GM19025 (cell line): ENCODE data around the gene CASP9.
A peak's percentile ranks its signal among the peaks of the same experiment; 100 is the strongest.
"Not testable (repeated sequence)": the region's sequence is repeated elsewhere in the genome, so short reads cannot be mapped to it uniquely, and the experiment has no call there.

Experiments
- ATAC-seq: cut with Tn5 transposase; IDR thresholded peaks from one replicate; pipeline ENCODE4 v1.9.1; 2021; ENCODE audit warnings: mild to moderate bottlenecking, low read depth, moderate library complexity; ENCODE audit not compliant: unreplicated experiment

Gene CASP9

DNA sequence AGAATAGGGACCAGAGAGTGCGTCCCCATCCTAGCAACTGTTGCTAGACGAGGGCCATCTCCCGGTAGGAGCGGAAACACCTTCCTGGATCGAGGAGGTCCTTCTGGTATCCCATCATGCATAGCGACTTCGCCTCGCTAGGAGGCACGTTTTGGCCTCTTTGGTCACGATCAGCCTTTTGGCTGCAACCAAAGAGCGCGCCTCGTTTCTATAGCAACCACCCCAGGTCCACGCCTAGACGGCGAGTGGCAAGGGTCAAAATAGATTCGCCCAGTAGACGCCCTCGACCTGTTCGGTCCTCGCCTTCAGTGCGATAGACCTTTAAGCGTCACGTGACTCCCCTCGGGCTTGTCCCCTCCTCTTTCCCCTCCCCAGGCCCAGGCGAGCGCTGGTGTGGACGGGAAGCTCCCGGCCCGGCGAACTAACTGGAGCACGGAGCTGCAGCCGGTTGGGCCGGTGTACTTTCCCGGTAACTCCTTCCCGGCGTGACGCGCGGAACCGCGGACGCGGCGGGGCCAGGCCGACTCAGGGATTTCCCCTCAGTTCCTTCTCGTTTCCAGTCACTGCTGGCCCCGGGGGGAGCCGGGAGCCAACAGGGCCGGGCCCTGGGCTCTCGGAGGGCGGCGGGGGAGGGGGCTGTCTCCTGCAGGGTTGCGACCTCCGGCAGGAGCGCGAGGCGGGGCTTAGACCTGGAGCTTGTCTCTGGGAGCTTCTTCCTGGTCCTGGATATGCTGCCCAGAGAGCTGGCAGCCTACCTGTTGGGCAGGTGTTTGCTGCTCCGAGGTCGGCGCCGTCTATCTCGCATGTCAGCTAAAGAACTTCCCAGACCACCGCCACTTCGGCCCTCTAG lies 2.7 kb upstream of the CASP9 start, which contains the start of gene DNAJC16:
Gene DNAJC16, plus strand, starts transcription at position 359 of the 850 bp plus-strand sequence. CDS start 2,258 bp downstream, outside the sequence.
- peak; percentile 49 for ATAC-seq

- ATAC-seq = no peak
Observed at GRCh38 chr1:15526021-15526489, 2.0 kb upstream of the CASP9 start.

- ATAC-seq = peak; percentile 27
Observed at GRCh38 chr1:15525050-15526020, 1.3 kb upstream of the CASP9 start.

DNA sequence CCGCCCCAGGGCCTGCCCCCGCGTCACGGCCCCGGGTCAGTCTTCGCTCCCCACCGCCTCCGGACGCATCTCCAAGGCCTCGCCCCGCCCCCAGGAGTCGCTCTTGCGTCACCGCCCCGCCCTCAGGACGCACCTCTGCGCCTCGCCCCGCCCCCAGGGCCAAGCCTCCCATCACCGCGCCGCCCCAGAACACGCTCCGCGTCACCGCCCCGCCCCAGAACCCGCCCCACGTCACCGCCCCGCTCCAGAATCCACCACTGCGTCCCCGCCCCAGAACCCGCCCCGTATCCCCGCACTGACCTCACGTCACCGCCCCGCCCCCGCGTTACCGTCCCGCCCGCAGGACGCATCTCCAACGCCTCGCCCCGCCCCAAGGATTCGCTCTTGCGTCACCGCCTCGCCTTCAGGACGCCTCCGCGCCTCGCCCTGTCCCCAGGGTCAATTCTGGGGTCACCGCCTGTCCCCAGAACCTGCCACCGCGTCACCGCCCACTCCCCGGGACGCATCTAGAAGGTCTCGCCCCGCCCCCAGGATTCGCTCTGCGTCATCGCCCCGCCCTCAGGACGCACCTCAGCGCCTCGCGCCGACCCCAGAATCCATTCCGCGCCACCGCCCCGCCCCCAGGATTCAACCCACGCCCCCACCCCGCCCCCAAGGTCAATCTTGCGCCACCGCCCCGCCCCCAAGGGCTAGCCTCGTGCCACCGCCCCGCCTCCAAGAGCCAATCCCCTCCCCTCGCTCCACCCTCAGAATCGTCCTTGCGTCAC lies 451 bp upstream of the CASP9 start:
- peak; percentile 41 for ATAC-seq

DNA sequence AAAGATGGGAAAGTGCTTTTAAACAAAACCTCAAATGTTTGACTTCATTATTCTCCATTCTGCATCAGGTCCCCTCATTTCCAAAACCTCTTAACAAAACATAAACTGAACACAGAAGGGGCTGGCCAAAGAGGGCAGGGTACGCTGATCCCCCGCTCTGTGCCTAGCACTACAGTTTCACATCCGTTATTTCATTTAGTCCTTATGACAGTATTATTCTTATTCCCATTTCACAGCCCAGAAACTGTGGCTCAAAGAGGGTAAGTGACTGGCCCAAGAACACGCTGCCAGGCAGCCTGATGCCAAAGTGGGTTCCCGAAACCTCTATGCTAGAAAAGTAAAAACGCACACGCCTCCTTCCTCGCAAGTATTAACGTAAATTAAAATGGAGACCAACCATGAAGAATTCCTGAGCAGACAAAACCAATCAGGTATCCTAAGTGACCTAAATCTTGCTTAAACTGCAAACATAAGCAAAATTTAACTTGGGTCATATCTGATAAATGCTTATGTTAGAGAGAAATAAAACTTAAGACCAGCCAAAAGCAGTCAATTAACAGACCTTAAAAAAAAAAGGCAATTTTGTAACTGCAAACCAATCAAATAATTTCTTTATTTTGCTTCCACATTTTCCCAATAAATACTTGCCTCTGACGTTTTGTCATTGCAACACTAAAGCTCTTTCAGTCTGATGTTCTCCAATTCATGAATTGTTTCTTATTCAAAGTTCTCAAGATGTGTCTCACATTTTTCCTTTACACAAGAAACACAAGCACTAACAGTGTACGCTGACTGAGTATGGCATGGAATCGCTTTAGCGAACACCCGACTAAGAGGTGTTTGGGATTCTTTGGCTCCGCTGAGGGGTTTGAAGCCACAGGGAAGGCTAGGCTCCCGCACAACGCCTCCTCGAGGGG lies 653 bp downstream of the CASP9 start:
- ATAC-seq = no peak

GRCh38 chr1:15522551-15522950 lies 1.5 kb downstream of the CASP9 start:
- ATAC-seq = no peak

GRCh38 chr1:15521206-15521906 lies 2.7 kb downstream of the CASP9 start:
- ATAC-seq = not testable (repeated sequence)

GRCh38 chr1:15519625-15520024 lies 4.4 kb downstream of the CASP9 start:
- no peak for ATAC-seq

GRCh38 chr1:15515022-15515663 lies 8.9 kb downstream of the CASP9 start:
- ATAC-seq = no peak

DNA sequence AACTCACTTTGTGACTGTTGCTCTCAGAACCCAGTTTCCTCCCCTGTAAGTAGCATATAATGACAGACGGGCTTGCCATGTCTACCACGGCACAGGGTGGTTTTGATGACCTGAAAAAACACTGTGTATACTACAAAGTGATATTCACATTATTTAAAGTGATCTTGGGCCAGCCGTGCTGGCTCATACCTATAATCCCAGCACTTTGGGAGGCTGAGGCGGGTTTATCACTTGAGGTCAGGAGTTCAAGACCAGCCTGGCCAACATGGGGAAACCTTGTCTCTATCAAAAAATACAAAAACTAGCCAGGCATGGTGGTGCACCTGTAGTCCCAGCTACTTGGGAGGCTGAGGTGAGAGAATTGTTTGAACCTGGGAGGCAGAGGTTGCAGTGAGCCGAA lies 9.5 kb downstream of the CASP9 start:
- ATAC-seq = not testable (repeated sequence)

DNA sequence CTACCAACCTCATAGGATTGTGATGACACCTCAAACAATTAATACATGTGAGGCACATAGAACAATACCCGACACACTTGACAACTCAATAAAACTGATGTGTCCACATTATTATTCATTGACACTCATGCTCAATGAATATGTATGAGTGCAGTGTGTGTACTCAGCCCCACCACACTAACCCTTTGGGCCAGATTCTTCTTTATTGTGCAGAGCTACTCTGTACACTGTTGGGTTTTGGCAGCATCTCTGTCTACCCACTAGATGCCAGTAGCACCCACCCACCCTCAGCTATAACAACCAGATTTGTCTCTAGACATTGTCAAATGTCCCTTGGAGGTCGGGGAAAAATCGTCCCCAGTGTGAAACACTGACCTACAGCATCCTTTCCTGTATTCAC lies 10.1 kb downstream of the CASP9 start:
- ATAC-seq = no peak

DNA sequence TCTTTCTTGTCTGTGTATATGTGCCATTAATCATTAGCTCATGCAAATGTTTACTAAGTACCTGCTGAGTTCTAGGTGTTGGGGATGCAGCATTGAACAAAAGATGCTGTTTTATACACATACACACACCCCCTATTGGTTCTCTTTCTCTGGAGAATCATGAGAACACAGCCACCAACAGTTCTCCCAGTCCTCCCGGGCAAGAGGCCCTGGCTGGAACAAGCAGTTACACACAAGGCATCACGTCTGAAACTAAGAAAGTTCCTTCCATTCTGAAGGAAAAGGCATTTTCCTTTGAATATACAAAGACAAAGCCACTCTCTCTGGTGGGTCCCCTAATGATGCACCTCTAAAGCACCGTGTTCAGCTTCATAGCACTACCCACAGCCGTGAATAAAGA lies 10.8 kb downstream of the CASP9 start:
- no peak for ATAC-seq

DNA sequence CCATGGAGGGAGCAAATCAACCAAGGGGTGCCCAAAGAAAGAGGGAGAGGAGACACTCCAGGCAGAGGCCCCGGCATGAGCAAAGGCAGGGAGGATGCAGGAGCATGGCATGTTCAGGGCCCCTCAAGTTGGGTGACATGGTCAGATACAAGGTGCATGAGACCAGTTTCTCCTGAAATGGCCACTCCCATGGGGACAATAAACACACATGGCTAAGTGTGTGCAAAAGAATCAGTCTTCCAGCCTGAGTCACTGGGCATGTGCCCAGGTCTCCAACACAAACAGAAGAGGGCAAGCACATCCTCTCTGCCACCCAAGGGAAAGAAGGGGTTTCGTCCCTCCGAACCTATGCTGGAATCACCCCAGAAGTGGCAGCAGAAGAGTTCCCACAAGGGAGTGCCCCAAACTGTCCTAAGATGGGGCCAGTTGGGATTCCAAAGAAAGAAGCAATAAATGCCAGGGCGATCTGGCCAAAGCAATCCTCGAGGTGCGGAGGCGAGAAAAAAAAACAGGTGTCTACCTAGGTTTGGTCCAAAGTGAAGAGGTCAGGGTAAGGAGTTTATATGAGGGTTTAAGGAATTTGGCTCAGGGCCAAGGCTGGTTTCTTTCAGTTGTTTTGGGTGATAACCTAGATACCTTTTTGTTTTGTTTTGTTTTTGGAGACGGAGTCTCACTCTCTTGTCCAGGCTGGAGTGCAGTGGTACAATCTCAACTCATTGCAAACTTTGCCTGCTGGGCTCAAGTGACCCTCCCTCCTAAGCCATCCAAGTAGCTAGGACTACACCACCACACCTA lies 13.2 kb downstream of the CASP9 start:
- no peak for ATAC-seq

- no peak for ATAC-seq
Observed at GRCh38 chr1:15509586-15509985, 14.4 kb downstream of the CASP9 start.

GRCh38 chr1:15508700-15509487 lies 15.1 kb downstream of the CASP9 start:
- no peak for ATAC-seq

- no peak for ATAC-seq
Observed at GRCh38 chr1:15507278-15507677, 16.7 kb downstream of the CASP9 start.

DNA sequence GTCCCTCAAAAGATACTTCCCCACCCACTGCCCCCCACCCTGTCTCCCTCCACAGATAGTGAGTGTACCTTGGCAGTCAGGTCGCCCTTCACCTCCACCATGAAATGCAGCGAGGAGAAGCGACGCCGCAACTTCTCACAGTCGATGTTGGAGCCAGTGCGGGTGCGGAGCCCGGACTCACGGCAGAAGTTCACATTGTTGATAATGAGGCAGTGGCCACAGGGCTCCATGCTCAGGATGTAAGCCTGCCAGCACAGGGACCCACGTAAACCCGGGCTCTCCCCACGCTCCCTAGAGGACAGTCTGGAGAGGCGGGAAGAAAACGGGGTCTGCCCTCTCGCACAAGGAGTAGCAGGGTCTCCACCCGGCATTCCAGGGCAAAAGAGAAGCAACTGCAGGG lies 17.2 kb downstream of the CASP9 start:
- ATAC-seq = no peak
